Measurements from ENCODE around the gene DYNC1H1. TPM values are rescaled to one million over a fixed set of nuclear protein-coding genes. Genes with fewer than 3 reads are reported as not detected.

DYNC1H1 gene
- polyA plus RNA-seq, 1 donor from 2014 or later, result 298 TPM

- TF ChIP-seq REST (IDR thresholded peaks at IDR 0.05; ENCODE audit: borderline replicate concordance) (no peak), EZH2 (IDR thresholded peaks at IDR 0.05; ENCODE audit: borderline replicate concordance, insufficient read depth, low read length, poor library complexity, severe bottlenecking) (no peak), POLR2AphosphoS5 (IDR thresholded peaks at IDR 0.05) (no peak)
These were observed 13.1 kb downstream of the DYNC1H1 start (continued) for GRCh38 chr14:101977311-101978071.

GRCh38 chr14:101979666-101980065, 15.3 kb downstream of the DYNC1H1 start:
- peaks cover 10% of the 10 kb centered on the region for H3K36me3 ChIP-seq (ENCODE audit: insufficient read depth, low read length)
- no peak overlapping the region for H3K4me2 ChIP-seq (ENCODE audit: low read length)
- H3K27ac ChIP-seq (ENCODE audit: low read length), result no peak overlapping the region
- H2AFZ ChIP-seq (ENCODE audit: low read depth, low read length), result no peak overlapping the region
- H3K4me3 ChIP-seq (ENCODE audit: low read length), result no peak overlapping the region
- no peaks in the 10 kb centered on the region for H3F3A ChIP-seq (ENCODE audit: insufficient read depth, low read length, poor library complexity, severe bottlenecking)
- TF ChIP-seq EP300 (conservative IDR thresholded peaks at IDR 0.05; ENCODE audit: poor library complexity, severe bottlenecking) (no peak), REST (IDR thresholded peaks at IDR 0.05; ENCODE audit: borderline replicate concordance) (no peak), MXI1 (conservative IDR thresholded peaks at IDR 0.05; ENCODE audit: poor library complexity, severe bottlenecking) (no peak), EZH2 (IDR thresholded peaks at IDR 0.05; ENCODE audit: borderline replicate concordance, insufficient read depth, low read length, poor library complexity, severe bottlenecking) (no peak), RAD21 (conservative IDR thresholded peaks at IDR 0.05) (no peak), POLR2AphosphoS5 (IDR thresholded peaks at IDR 0.05) (no peak), SMC3 (conservative IDR thresholded peaks at IDR 0.05; ENCODE audit: poor library complexity) (no peak)
- TF ChIP-seq, protein P1, sequence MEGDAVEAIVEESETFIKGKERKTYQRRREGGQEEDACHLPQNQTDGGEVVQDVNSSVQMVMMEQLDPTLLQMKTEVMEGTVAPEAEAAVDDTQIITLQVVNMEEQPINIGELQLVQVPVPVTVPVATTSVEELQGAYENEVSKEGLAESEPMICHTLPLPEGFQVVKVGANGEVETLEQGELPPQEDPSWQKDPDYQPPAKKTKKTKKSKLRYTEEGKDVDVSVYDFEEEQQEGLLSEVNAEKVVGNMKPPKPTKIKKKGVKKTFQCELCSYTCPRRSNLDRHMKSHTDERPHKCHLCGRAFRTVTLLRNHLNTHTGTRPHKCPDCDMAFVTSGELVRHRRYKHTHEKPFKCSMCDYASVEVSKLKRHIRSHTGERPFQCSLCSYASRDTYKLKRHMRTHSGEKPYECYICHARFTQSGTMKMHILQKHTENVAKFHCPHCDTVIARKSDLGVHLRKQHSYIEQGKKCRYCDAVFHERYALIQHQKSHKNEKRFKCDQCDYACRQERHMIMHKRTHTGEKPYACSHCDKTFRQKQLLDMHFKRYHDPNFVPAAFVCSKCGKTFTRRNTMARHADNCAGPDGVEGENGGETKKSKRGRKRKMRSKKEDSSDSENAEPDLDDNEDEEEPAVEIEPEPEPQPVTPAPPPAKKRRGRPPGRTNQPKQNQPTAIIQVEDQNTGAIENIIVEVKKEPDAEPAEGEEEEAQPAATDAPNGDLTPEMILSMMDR (IDR thresholded peaks at IDR 0.05; ENCODE audit: poor library complexity, severe bottlenecking), result no peak
- no peaks in the 10 kb centered on the region for H3K9me3 ChIP-seq (ENCODE audit: low read length)
- peaks cover 27% of the 10 kb centered on the region for H4K20me1 ChIP-seq (ENCODE audit: insufficient read depth)
- H3K9ac ChIP-seq (ENCODE audit: low read length), result no peak overlapping the region
- H3K27me3 ChIP-seq (ENCODE audit: insufficient read depth, low read depth, low read length), result no peaks in the 10 kb centered on the region
- H3K9me2 ChIP-seq (ENCODE audit: insufficient read depth, low read length), result no peaks in the 10 kb centered on the region
- peaks cover 32% of the 10 kb centered on the region for H3K79me2 ChIP-seq (replicated peaks; ENCODE audit: insufficient read depth, low read length)
